ENCODE results near the gene LSM6.

The LSM6 gene

DNA sequence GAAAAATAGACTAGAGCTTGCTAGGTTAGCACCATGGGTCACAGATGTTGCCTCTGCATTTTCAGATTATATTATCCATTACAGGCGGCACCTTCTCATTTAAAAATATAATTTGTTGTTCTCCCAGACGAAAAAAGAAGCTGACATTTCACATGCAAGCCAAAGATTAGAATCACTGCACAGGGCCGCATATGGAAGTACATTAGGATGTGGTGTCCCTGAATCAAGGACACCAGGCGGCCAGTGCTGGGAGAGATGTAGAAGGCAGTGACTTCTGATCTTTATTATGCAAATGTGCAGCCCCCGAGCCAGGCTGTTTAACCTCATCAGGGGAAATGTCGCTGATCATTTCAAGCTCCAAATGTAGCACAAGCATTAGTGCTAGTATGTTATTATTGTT, 61.6 kb downstream of the LSM6 start:
- no peak for TF ChIP-seq CTCF (IDR thresholded peaks at IDR 0.05; ENCODE audit: insufficient read depth, low read depth, low read length, missing control alignments)
- no peak for DNase-seq (ENCODE audit: low read depth)
- no peak overlapping the region for H3K4me3 ChIP-seq (ENCODE audit: low read depth, low read length)

- H3K4me3 ChIP-seq (ENCODE audit: low read depth, low read length), result no peak overlapping the region
- no peak for TF ChIP-seq CTCF (IDR thresholded peaks at IDR 0.05; ENCODE audit: insufficient read depth, low read depth, low read length, missing control alignments)
- DNase-seq (ENCODE audit: low read depth), result no peak
Observed at GRCh38 chr4:146238107-146238506, 62.6 kb downstream of the LSM6 start.

Measured in GM12865 (cell line).